Gastrocnemius medialis (tissue), 4 donors: ENCODE results near the gene KCNF1.

Source experiments
- POLR2A ChIP-seq, 2 donors: fragments of 450-650 bp; IDR thresholded peaks; one replicate each; pipeline ENCODE4 v1.6.1; 2017; ENCODE audit warnings: antibody characterized with exemption in 2 of 2, mild to moderate bottlenecking in 2 of 2, moderate library complexity in 2 of 2
- TF ChIP-seq, protein P1 (sequence below), 5 experiments: fragments of 450-650 bp in 3 of 5; fragments of 200-600 bp in 2 of 5; sonication (generic) in 2 of 5; IDR thresholded peaks in 4 of 5; conservative IDR thresholded peaks in 1 of 5; 1 replicate in 4 of 5; 2 replicates in 1 of 5; pipeline ENCODE4 v1.5.1; 2016 to 2019; ENCODE audit warnings: antibody characterized with exemption in 5 of 5, mild to moderate bottlenecking in 3 of 5, moderate library complexity in 3 of 5

DNA sequence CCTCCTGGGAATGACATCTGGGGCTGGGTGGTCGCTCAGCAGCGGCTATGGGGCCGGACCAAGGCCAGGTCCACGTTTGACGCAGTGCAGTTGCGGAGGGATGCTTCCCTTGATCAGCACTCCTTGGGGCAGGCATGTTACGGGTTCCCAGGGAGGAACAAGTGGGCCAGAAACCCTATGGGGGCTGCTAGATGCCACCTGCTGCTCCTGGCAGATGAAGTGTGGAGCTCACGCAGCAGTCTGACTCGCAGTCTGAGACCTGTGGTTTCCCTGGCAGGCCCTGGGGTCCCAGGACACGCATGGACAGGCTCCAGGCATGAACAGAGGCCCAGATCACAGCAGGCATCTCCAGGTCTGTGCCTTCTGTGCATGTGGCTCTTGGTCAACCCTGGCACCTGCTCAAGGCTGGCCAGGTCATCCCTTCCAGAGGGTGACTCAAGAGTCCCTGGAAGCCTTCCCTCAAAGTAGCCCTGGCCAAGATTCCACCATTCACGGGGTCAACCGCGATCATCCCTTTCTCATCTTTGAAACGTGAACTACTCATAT lies 20.0 kb downstream of the KCNF1 start:
- TF ChIP-seq, protein P1, sequence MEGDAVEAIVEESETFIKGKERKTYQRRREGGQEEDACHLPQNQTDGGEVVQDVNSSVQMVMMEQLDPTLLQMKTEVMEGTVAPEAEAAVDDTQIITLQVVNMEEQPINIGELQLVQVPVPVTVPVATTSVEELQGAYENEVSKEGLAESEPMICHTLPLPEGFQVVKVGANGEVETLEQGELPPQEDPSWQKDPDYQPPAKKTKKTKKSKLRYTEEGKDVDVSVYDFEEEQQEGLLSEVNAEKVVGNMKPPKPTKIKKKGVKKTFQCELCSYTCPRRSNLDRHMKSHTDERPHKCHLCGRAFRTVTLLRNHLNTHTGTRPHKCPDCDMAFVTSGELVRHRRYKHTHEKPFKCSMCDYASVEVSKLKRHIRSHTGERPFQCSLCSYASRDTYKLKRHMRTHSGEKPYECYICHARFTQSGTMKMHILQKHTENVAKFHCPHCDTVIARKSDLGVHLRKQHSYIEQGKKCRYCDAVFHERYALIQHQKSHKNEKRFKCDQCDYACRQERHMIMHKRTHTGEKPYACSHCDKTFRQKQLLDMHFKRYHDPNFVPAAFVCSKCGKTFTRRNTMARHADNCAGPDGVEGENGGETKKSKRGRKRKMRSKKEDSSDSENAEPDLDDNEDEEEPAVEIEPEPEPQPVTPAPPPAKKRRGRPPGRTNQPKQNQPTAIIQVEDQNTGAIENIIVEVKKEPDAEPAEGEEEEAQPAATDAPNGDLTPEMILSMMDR (IDR thresholded peaks at IDR 0.05 in 4 of 5, conservative IDR thresholded peaks at IDR 0.05 in 1 of 5), result peak in 1 of 5 experiments; percentile 12
- no peak for TF ChIP-seq POLR2A (IDR thresholded peaks at IDR 0.05)
